Glutamatergic neuron (in vitro differentiated cells): ENCODE data around the gene TRIM28. TPM values are rescaled to one million over a fixed set of nuclear protein-coding genes. Genes with fewer than 3 reads are reported as not detected.

Source experiments
- DNase-seq: peaks from one replicate; pipeline ENCODE4 v3.0.0; 2022
- H3K27ac Mint-ChIP-seq: one replicate; pipeline ENCODE4 v1.8.0; 2020; ENCODE audit warnings: mild to moderate bottlenecking, mixed read lengths, inconsistent platforms; ENCODE audit not compliant: unreplicated experiment
- H3K27me3 Mint-ChIP-seq: one replicate; pipeline ENCODE4 v1.8.0; 2020; ENCODE audit warnings: mild to moderate bottlenecking, moderate library complexity, mixed read lengths, inconsistent platforms; ENCODE audit not compliant: unreplicated experiment
- H3K36me3 Mint-ChIP-seq: one replicate; pipeline ENCODE4 v1.8.0; 2020; ENCODE audit warnings: mild to moderate bottlenecking, mixed read lengths, inconsistent platforms; ENCODE audit not compliant: unreplicated experiment
- H3K4me1 Mint-ChIP-seq: one replicate; pipeline ENCODE4 v1.8.0; 2020; ENCODE audit warnings: mild to moderate bottlenecking, low read depth, mixed read lengths, inconsistent platforms; ENCODE audit not compliant: unreplicated experiment
- H3K4me3 Mint-ChIP-seq: one replicate; pipeline ENCODE4 v1.8.0; 2020; ENCODE audit warnings: mild to moderate bottlenecking, mixed read lengths, inconsistent platforms; ENCODE audit not compliant: unreplicated experiment
- H3K9me3 Mint-ChIP-seq: one replicate; pipeline ENCODE4 v1.8.0; 2020; ENCODE audit warnings: mild to moderate bottlenecking, moderate library complexity, mixed read lengths, inconsistent platforms; ENCODE audit not compliant: unreplicated experiment
- total RNA-seq: library from RNA; stranded (reverse); fragmentation: NEBNext Ultra II Directional; extraction: Animal tissue kit (Norgen Biotek cat#: 25700); gene quantifications from one replicate; pipeline ENCODE4 v1.2.1, GENCODE V29; 2021; ENCODE audit not compliant: unreplicated experiment
- TF ChIP-seq, protein P1 (sequence below): fragments of 200-600 bp; sonication (generic); IDR thresholded peaks from one replicate; pipeline ENCODE4 v1.5.0; 2021; ENCODE audit not compliant: partially characterized antibody, unreplicated experiment

Gene TRIM28
- total RNA-seq, 1 donor from 2014 or later, result 361 TPM

DNA sequence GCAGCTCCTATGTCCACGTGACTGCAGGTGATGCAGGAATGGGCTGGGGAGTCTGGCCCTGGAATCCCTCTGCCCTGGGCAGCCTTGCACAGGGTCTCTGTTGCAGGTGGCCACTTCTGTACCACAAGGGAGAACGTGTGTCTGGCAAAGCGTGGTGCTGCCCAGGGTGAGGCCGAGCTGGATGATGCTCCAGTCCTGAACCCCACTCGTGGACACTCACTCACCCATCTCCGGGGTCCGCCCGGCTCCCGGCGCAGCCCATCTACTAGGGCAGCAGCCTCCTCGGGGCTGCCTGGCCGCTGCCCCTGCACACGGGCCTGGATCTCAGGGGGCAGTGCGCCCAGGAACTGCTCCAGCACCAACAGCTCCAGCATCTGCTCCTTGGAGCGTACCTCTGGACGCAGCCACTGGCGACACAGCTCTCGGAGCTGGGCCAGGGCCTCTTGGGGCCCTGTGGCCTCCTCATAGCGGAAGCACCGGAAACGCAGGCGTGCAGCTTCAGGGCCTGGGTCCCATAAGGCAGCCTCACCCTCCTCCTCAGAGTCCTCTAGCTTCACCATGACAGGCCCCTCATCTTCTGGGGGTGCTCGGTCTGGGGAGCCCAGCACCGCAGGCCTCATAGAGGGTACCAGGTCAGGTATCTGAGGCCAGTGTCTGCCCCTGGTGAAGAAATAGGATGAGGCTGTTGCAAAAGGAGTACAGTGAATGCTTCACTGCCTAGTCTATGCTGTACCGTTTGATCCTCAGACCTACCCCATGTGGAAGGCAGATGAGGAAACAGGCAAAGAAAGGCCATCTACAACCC, 27.1 kb downstream of the TRIM28 start:
- TF ChIP-seq, protein P1, sequence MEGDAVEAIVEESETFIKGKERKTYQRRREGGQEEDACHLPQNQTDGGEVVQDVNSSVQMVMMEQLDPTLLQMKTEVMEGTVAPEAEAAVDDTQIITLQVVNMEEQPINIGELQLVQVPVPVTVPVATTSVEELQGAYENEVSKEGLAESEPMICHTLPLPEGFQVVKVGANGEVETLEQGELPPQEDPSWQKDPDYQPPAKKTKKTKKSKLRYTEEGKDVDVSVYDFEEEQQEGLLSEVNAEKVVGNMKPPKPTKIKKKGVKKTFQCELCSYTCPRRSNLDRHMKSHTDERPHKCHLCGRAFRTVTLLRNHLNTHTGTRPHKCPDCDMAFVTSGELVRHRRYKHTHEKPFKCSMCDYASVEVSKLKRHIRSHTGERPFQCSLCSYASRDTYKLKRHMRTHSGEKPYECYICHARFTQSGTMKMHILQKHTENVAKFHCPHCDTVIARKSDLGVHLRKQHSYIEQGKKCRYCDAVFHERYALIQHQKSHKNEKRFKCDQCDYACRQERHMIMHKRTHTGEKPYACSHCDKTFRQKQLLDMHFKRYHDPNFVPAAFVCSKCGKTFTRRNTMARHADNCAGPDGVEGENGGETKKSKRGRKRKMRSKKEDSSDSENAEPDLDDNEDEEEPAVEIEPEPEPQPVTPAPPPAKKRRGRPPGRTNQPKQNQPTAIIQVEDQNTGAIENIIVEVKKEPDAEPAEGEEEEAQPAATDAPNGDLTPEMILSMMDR, result no peak
- Mint-ChIP-seq H3K4me1 (peaks cover 9% of the 10 kb centered on the region), H3K4me3 (no peak overlapping the region), H3K36me3 (no peaks in the 10 kb centered on the region), H3K27me3 (peaks cover 17% of the 10 kb centered on the region), H3K9me3 (peaks cover 22% of the 10 kb centered on the region), H3K27ac (no peak overlapping the region)
- no peak for DNase-seq

DNA sequence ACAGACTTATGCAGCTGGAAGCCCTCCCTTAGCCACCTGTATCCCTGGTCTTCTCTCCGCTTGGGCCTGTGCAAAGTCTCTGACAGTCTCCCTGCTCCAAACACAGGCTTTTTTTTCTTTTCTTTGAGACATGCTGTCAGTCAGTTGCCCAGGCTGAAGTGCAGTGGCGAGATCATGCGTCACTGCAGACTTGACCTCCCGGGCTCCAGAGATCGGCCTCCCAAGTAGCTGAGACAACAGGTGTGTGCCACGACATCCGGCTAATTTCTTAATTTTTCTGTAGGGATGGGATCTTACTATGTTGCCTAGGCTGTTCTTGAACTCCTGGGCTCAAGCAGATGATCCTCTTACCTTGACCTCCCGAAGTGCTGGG, 27.7 kb downstream of the TRIM28 start:
- no peaks in the 10 kb centered on the region for H3K36me3 Mint-ChIP-seq
- peak overlapping the region; percentile 98 for H3K4me3 Mint-ChIP-seq
- DNase-seq, result no peak
- peaks cover 22% of the 10 kb centered on the region for H3K9me3 Mint-ChIP-seq
- H3K27me3 Mint-ChIP-seq, result peaks cover 13% of the 10 kb centered on the region
- TF ChIP-seq, protein P1, result no peak
- peaks cover 9% of the 10 kb centered on the region for H3K4me1 Mint-ChIP-seq
- H3K27ac Mint-ChIP-seq, result peak overlapping the region; percentile 25

DNA sequence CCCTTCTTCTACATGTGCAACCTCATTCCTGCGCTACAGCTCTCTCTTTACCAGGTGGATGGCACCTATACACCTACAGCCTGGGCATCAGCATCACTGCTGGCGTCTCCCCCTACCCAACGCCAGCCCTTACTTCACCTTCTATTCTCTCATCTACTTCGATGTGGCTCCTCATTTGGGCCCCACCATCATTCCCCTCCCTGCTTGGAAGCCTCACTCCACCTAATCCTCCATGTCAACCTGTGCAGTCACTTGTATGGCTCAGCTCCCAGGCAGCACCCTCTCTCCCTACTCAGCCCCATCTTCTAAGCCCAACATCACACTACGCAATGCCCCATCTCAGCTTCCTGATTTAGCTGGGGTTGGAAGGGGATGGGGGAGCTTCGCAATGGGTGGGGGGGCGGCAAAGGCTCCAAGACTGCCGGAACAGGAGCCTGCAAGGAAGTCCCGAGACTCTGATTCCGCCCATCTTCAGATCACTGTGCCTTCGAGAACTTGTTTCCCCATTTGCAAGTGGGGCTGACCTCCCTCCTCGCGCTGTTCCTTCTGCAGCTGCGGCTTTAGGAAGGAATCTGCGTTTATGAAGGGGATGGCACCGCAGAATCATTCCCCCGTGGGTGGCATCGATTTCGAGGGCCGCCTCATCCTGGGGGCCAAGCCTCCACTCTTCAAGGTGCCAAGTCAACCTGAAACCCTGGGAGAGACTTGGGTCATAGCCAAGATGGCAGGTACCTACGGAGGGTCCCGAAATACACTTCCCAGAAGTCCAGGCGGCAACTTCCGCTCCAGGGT, 28.4 kb downstream of the TRIM28 start:
- Mint-ChIP-seq H3K36me3 (no peaks in the 10 kb centered on the region), H3K4me3 (peak overlapping the region; percentile 98)
- TF ChIP-seq, protein P1, result no peak

DNA sequence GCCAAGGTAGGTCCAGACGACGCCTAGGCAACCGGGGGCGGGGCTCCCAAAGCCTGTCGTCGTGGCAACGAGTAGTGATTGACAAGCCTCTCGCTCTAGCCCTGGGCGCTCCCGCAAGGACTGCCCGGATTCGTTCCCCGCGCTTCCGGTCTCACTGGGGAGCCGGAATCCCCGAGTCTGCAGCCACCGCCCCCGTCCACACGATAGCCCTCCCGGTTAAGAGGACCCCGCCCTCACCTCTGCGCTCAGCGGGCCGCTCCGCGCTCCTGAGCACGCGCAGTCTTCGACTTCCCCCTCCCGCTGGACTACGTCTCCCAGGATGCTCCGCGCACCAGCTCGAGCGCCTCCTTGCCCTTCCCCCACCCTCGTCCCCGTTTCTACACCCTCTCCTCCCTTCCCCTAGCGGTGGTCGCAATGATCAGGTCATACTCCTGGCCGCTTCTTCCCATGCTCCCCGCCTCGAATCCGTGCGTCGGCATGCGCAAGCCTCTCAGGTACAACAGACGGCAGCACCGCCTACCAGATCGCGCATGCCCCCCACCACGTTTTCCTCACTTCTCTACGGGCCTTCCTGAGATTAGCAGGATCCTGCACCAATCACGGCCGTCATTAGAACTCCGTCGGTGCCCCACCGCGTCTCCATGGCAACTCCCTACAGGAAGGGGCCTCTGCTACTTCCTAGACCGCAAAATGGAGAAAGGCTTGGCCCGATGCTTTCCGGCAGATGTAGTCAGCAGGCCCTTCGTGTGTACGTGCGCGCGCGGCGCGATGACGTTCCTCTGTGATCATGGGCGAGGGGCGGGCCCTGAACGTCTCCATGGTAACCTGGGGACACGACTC, 29.2 kb downstream of the TRIM28 start, which contains the start of gene MZF1:
Gene MZF1, minus strand, starts transcription at position 518 of the 840 bp plus-strand sequence. CDS start 1,946 bp downstream, outside the sequence.
- Mint-ChIP-seq H3K9me3 (peaks cover 22% of the 10 kb centered on the region), H3K4me1 (peaks cover 9% of the 10 kb centered on the region), H3K4me3 (peak within 1 kb of the TSS; percentile 98), H3K36me3 (no peaks in the 10 kb centered on the region), H3K27ac (peak within 1 kb of the TSS; percentile 99), H3K27me3 (peaks cover 13% of the 10 kb centered on the region)
- TF ChIP-seq, protein P1, result peak; percentile 52
- DNase-seq, result peak; percentile 99

More for the DNA sequence above, 28.4 kb downstream of the TRIM28 start:
- peaks cover 13% of the 10 kb centered on the region for H3K27me3 Mint-ChIP-seq
- peaks cover 9% of the 10 kb centered on the region for H3K4me1 Mint-ChIP-seq
- H3K27ac Mint-ChIP-seq, result peak overlapping the region; percentile 48
- DNase-seq, result no peak
- H3K9me3 Mint-ChIP-seq, result peaks cover 22% of the 10 kb centered on the region
